ENCODE results near the gene ENDOG.

GRCh38 chr9:128870128-128870940 lies 52.0 kb downstream of the ENDOG start:
- TF ChIP-seq CTCF (IDR thresholded peaks at IDR 0.05) (no peak), POLR2A (IDR thresholded peaks at IDR 0.05) (no peak)

Measured in testis (tissue), 2 donors.